HG03039 (cell line): ENCODE data around the gene GBF1.

ENCODE experiments used
- ATAC-seq: cut with Tn5 transposase; IDR thresholded peaks from one replicate; pipeline ENCODE4 v1.9.1; 2021; ENCODE audit warnings: mild to moderate bottlenecking, moderate library complexity; ENCODE audit not compliant: unreplicated experiment

The GBF1 gene

GRCh38 chr10:102405108-102405571 is 159.8 kb downstream of the GBF1 start:
- no peak for ATAC-seq

- ATAC-seq, result no peak
Observed at GRCh38 chr10:102405632-102406031, 160.3 kb downstream of the GBF1 start.

- no peak for ATAC-seq
Observed at GRCh38 chr10:102406815-102407214, 161.5 kb downstream of the GBF1 start.

GRCh38 chr10:102407425-102408130 is 162.2 kb downstream of the GBF1 start:
- no peak for ATAC-seq

- no peak for ATAC-seq
Observed at GRCh38 chr10:102408131-102408727, 162.9 kb downstream of the GBF1 start.

GRCh38 chr10:102408728-102409603 is 163.6 kb downstream of the GBF1 start:
- ATAC-seq, result no peak

GRCh38 chr10:102409604-102410428 is 164.5 kb downstream of the GBF1 start:
- ATAC-seq, result no peak

GRCh38 chr10:102410429-102411073 is 165.2 kb downstream of the GBF1 start:
- ATAC-seq, result no peak

GRCh38 chr10:102411341-102412255 is 166.3 kb downstream of the GBF1 start:
- no peak for ATAC-seq

GRCh38 chr10:102412293-102412692 is 167.0 kb downstream of the GBF1 start:
- no peak for ATAC-seq

GRCh38 chr10:102413053-102413705 is 167.8 kb downstream of the GBF1 start:
- no peak for ATAC-seq

- ATAC-seq, result no peak
Observed at GRCh38 chr10:102413806-102414561, 168.7 kb downstream of the GBF1 start.

GRCh38 chr10:102414749-102415148 is 169.4 kb downstream of the GBF1 start:
- ATAC-seq, result no peak

- ATAC-seq, result no peak
Observed at GRCh38 chr10:102416283-102416682, 171.0 kb downstream of the GBF1 start.

- no peak for ATAC-seq
Observed at GRCh38 chr10:102416695-102417094, 171.4 kb downstream of the GBF1 start.

- no peak for ATAC-seq
Observed at GRCh38 chr10:102418622-102419268, 173.4 kb downstream of the GBF1 start, which contains the start of gene PSD. TSS of gene PSD (minus strand) at chr10:102418785. CDS start at chr10:102417038, 1,747 bp downstream.
